22Rv1 (cell line): ENCODE data around the gene GBE1.

Source experiments
- H3K27ac ChIP-seq: fragments of 450-650 bp; 2 replicates; pipeline ENCODE4 v1.5.1; 2017
- CTCF ChIP-seq: fragments of 450-650 bp; IDR thresholded peaks from 2 replicates; pipeline ENCODE4 v1.5.1; 2017; ENCODE audit warnings: mild to moderate bottlenecking
- ZFX ChIP-seq: fragments of 450-650 bp; IDR thresholded peaks from 2 replicates; pipeline ENCODE4 v1.6.1; 2017; ENCODE audit warnings: antibody characterized with exemption, borderline replicate concordance

Gene GBE1

GRCh38 chr3:81545572-81545971 is 215.9 kb downstream of the GBE1 start:
- TF ChIP-seq CTCF: no peak
- no peak for TF ChIP-seq ZFX
- H3K27ac ChIP-seq: no peak overlapping the region

- TF ChIP-seq ZFX: no peak
- TF ChIP-seq CTCF: no peak
- no peak overlapping the region for H3K27ac ChIP-seq
Measured at GRCh38 chr3:81544385-81544784, 217.1 kb downstream of the GBE1 start.

GRCh38 chr3:81540787-81541186 is 220.7 kb downstream of the GBE1 start:
- TF ChIP-seq ZFX (no peak), CTCF (no peak)
- H3K27ac ChIP-seq: no peak overlapping the region

- TF ChIP-seq ZFX (no peak), CTCF (no peak)
- peak overlapping the region; percentile 55 for H3K27ac ChIP-seq
Measured at GRCh38 chr3:81531846-81532245, 229.6 kb downstream of the GBE1 start.

- no peak for TF ChIP-seq CTCF
- H3K27ac ChIP-seq: peak overlapping the region; percentile 55
Measured at GRCh38 chr3:81531263-81531662, 230.2 kb downstream of the GBE1 start.

DNA sequence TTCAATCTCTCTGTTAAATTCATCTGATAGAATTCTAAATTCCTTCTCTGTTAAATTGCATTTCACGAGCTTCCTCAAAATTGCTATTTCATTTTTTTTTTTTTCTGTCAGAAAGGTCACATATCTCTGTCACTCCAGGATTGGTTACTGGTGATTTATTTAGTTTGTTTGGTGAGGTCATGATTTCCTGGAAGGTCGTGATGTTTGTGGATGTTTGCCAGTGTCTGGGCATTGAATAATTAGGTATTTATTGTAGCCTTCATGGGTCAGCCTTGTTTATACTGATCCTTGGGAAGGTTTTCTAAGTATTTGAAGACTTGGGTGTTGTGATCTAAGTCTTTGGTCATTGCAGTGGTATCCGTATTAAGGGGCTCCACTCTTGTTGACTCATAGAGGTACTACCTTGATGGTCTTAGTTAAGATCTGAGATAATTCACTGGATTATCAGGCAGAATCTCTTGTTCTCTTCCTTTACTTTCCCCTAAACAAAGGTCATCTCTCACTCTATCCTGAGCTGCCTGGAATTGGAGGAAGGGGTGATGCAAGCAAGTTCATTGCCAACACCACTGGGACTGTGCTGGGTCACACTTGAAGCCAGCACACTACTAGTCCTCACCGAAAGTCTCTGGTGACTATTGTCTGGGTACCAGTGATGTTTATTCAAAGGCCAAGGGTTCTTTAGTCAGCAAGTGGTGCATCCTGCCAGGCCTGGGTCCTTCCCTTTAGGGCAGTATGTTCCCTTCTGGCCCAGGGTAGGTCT is 231.1 kb downstream of the GBE1 start:
- peak overlapping the region; percentile 55; the same call in 1 of the 2 replicates for H3K27ac ChIP-seq
- TF ChIP-seq ZFX (no peak), CTCF (no peak)

DNA sequence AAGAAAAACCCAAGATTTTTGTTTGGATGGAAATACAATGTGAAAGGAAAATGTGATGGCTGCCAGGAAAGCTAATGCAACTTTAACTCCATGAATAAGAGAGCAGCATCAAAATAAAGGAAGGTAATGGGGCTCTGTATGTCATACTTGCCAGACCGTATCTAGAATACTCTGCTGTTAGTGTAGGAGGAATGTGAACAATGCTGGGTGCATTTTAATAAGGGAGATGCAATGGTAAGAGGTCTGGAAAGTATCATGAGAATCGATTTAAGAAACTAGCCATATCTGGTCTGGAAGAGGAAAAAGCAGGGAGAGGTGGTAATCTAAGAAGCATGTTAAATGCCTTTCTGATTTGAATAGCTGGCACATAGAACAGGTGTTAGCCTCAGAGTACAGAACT is 239.6 kb downstream of the GBE1 start:
- no peak overlapping the region for H3K27ac ChIP-seq
- TF ChIP-seq CTCF (no peak), ZFX (no peak)
